ENCODE results near the gene FRS2. TPM values are rescaled to one million over a fixed set of nuclear protein-coding genes. Genes with fewer than 3 reads are reported as not detected.

Gene FRS2
- polyA plus RNA-seq, 1 donor from 2014 or later, result 20.2 TPM

GRCh38 chr12:69431591-69432222 lies 38.5 kb upstream of the FRS2 start:
- H2AFZ ChIP-seq (ENCODE audit: low read depth, low read length), result no peak overlapping the region
- no peak overlapping the region for H3K4me3 ChIP-seq (ENCODE audit: low read length)
- H3K4me2 ChIP-seq (ENCODE audit: low read length), result no peak overlapping the region

GRCh38 chr12:69433653-69434052 lies 36.5 kb upstream of the FRS2 start:
- H3K36me3 ChIP-seq (ENCODE audit: insufficient read depth, low read length), result no peaks in the 10 kb centered on the region
- no peaks in the 10 kb centered on the region for H3K9me3 ChIP-seq (ENCODE audit: low read length)
- TF ChIP-seq EP300 (conservative IDR thresholded peaks at IDR 0.05; ENCODE audit: poor library complexity, severe bottlenecking), result no peak
- TF ChIP-seq CTCF (IDR thresholded peaks at IDR 0.05; ENCODE audit: poor library complexity, severe bottlenecking), result no peak
- TF ChIP-seq SMC3 (conservative IDR thresholded peaks at IDR 0.05; ENCODE audit: poor library complexity), result no peak
- TF ChIP-seq MXI1 (conservative IDR thresholded peaks at IDR 0.05; ENCODE audit: poor library complexity, severe bottlenecking), result no peak
- no peak for TF ChIP-seq EZH2 (IDR thresholded peaks at IDR 0.05; ENCODE audit: borderline replicate concordance, insufficient read depth, low read length, poor library complexity, severe bottlenecking)
- no peak for TF ChIP-seq TAF1 (IDR thresholded peaks at IDR 0.05; ENCODE audit: low read depth)
- no peak for TF ChIP-seq POLR2AphosphoS5 (IDR thresholded peaks at IDR 0.05)
- TF ChIP-seq RAD21 (conservative IDR thresholded peaks at IDR 0.05), result no peak
- H3K27ac ChIP-seq (ENCODE audit: low read length), result no peak overlapping the region
- H2AFZ ChIP-seq (ENCODE audit: low read depth, low read length), result no peak overlapping the region
- H3F3A ChIP-seq (ENCODE audit: insufficient read depth, low read length, poor library complexity, severe bottlenecking), result no peaks in the 10 kb centered on the region
- no peak overlapping the region for H3K9ac ChIP-seq (ENCODE audit: low read length)
- H3K4me2 ChIP-seq (ENCODE audit: low read length), result no peak overlapping the region
- no peaks in the 10 kb centered on the region for H3K79me2 ChIP-seq (replicated peaks; ENCODE audit: insufficient read depth, low read length)
- H4K20me1 ChIP-seq (ENCODE audit: insufficient read depth), result no peaks in the 10 kb centered on the region
- H3K9me2 ChIP-seq (ENCODE audit: insufficient read depth, low read length), result no peaks in the 10 kb centered on the region
- H3K27me3 ChIP-seq (ENCODE audit: insufficient read depth, low read depth, low read length), result no peaks in the 10 kb centered on the region
- no peak overlapping the region for H3K4me3 ChIP-seq (ENCODE audit: low read length)

More at GRCh38 chr12:69431591-69432222, 38.5 kb upstream of the FRS2 start:
- Histone ChIP-seq H4K20me1 (ENCODE audit: insufficient read depth) (no peaks in the 10 kb centered on the region), H3F3A (ENCODE audit: insufficient read depth, low read length, poor library complexity, severe bottlenecking) (no peaks in the 10 kb centered on the region), H3K36me3 (ENCODE audit: insufficient read depth, low read length) (no peaks in the 10 kb centered on the region), H3K9me2 (ENCODE audit: insufficient read depth, low read length) (no peaks in the 10 kb centered on the region), H3K9ac (ENCODE audit: low read length) (no peak overlapping the region), H3K27ac (ENCODE audit: low read length) (no peak overlapping the region), H3K27me3 (ENCODE audit: insufficient read depth, low read depth, low read length) (no peaks in the 10 kb centered on the region), H3K9me3 (ENCODE audit: low read length) (no peaks in the 10 kb centered on the region), H3K79me2 (replicated peaks; ENCODE audit: insufficient read depth, low read length) (no peaks in the 10 kb centered on the region)
- TF ChIP-seq EP300 (conservative IDR thresholded peaks at IDR 0.05; ENCODE audit: poor library complexity, severe bottlenecking), result no peak
- TF ChIP-seq POLR2AphosphoS5 (IDR thresholded peaks at IDR 0.05), result no peak
- no peak for TF ChIP-seq RAD21 (conservative IDR thresholded peaks at IDR 0.05)
- TF ChIP-seq TAF1 (IDR thresholded peaks at IDR 0.05; ENCODE audit: low read depth), result no peak
- TF ChIP-seq MXI1 (conservative IDR thresholded peaks at IDR 0.05; ENCODE audit: poor library complexity, severe bottlenecking), result no peak

- Histone ChIP-seq H2AFZ (ENCODE audit: low read depth, low read length) (no peak overlapping the region), H3K79me2 (replicated peaks; ENCODE audit: insufficient read depth, low read length) (no peaks in the 10 kb centered on the region), H3K4me2 (ENCODE audit: low read length) (no peak overlapping the region), H3F3A (ENCODE audit: insufficient read depth, low read length, poor library complexity, severe bottlenecking) (no peaks in the 10 kb centered on the region), H3K27me3 (ENCODE audit: insufficient read depth, low read depth, low read length) (no peaks in the 10 kb centered on the region), H4K20me1 (ENCODE audit: insufficient read depth) (no peaks in the 10 kb centered on the region), H3K36me3 (ENCODE audit: insufficient read depth, low read length) (no peaks in the 10 kb centered on the region), H3K9ac (ENCODE audit: low read length) (no peak overlapping the region), H3K9me2 (ENCODE audit: insufficient read depth, low read length) (no peaks in the 10 kb centered on the region), H3K4me3 (ENCODE audit: low read length) (no peak overlapping the region), H3K27ac (ENCODE audit: low read length) (no peak overlapping the region), H3K9me3 (ENCODE audit: low read length) (no peaks in the 10 kb centered on the region)
- TF ChIP-seq REST (IDR thresholded peaks at IDR 0.05; ENCODE audit: borderline replicate concordance) (no peak), CTCF (IDR thresholded peaks at IDR 0.05; ENCODE audit: poor library complexity, severe bottlenecking) (no peak), SMC3 (conservative IDR thresholded peaks at IDR 0.05; ENCODE audit: poor library complexity) (no peak), RAD21 (conservative IDR thresholded peaks at IDR 0.05) (no peak), EZH2 (IDR thresholded peaks at IDR 0.05; ENCODE audit: borderline replicate concordance, insufficient read depth, low read length, poor library complexity, severe bottlenecking) (no peak), EP300 (conservative IDR thresholded peaks at IDR 0.05; ENCODE audit: poor library complexity, severe bottlenecking) (no peak), POLR2AphosphoS5 (IDR thresholded peaks at IDR 0.05) (no peak), MXI1 (conservative IDR thresholded peaks at IDR 0.05; ENCODE audit: poor library complexity, severe bottlenecking) (no peak), TAF1 (IDR thresholded peaks at IDR 0.05; ENCODE audit: low read depth) (no peak)
These were observed 34.5 kb upstream of the FRS2 start for GRCh38 chr12:69435644-69436043.

Measured in neural cell (in vitro differentiated cells).